Endothelial cell of umbilical vein (primary cell): ENCODE measurements around the gene LILRB5.
"Not testable (repeated sequence)": the region's sequence is repeated elsewhere in the genome, so short reads cannot be mapped to it uniquely, and the experiment has no call there.

ENCODE experiments used
- CTCF ChIP-seq, 2 donors: IDR thresholded peaks; 1 replicate in 1 of 2; 2 replicates in 1 of 2; pipeline ENCODE4 v1.5.1; 2011; ENCODE audit warnings: low read length in 2 of 2, mild to moderate bottlenecking in 2 of 2, moderate library complexity in 2 of 2, control low read depth in 1 of 2, inconsistent platforms in 1 of 2, low read depth in 1 of 2; ENCODE audit not compliant: insufficient read depth in 1 of 2; ENCODE audit errors: extremely low read depth in 1 of 2
- EZH2 ChIP-seq: IDR thresholded peaks from 2 replicates; pipeline ENCODE4 v1.6.1; 2012; ENCODE audit warnings: borderline replicate concordance, low read depth, mild to moderate bottlenecking, moderate library complexity, low read length, inconsistent platforms; ENCODE audit not compliant: severe bottlenecking
- FOS ChIP-seq: IDR thresholded peaks from 2 replicates; pipeline ENCODE4 v1.6.1; 2011; ENCODE audit warnings: mild to moderate bottlenecking, low read length, moderate library complexity, borderline replicate concordance; ENCODE audit not compliant: insufficient read depth
- MYC ChIP-seq: IDR thresholded peaks from one replicate; pipeline ENCODE4 v1.6.1; 2011; ENCODE audit warnings: mild to moderate bottlenecking, low read depth, low read length
- POLR2A ChIP-seq: IDR thresholded peaks from 2 replicates; pipeline ENCODE4 v1.6.1; 2012; ENCODE audit warnings: low read depth, mild to moderate bottlenecking, control low read depth, low read length
- POLR2AphosphoS5 ChIP-seq: IDR thresholded peaks from 2 replicates; pipeline ENCODE4 v1.6.1; 2012; ENCODE audit warnings: low read depth, mild to moderate bottlenecking, control low read depth, low read length, moderate library complexity; ENCODE audit not compliant: insufficient read depth

DNA sequence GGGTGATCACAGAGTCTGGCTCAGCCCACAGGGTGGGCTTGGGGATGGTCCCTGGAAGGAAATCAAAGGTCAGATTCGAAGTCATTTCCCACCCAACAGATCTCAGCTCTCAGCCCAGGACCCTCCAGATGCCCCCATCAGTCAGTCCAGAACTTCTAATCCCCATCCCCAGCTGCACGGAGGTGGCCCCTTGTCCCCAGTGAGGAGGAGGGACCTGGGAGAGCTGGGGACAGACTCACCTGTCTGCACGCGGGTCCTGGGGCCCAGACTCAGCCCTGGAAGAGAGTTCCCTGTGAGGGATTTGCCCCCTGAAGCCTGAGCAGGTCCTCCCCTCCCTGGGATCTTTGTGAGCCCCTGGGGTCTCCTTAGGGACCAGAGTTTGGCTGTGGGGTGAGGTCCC is 23.0 kb upstream of the LILRB5 start:
- TF ChIP-seq FOS; CTCF (IDR thresholded peaks at IDR 0.05; ENCODE audit: extremely low read depth in 1 of 2, insufficient read depth in 1 of 2, low read depth in 1 of 2, low read length in 2 of 2); POLR2AphosphoS5; EZH2; POLR2A; MYC: not testable (repeated sequence)
